GM23338 (cell line): Measurements from ENCODE around the gene DDX27. TPM values are rescaled to one million over a fixed set of nuclear protein-coding genes. Genes with fewer than 3 reads are reported as not detected.

ENCODE experiments used
- ATAC-seq: fragments of 200-7000 bp; cut with Tn5 transposase; 3 replicates; pipeline ENCODE4 v1.9.1; 2020
- DNase-seq: peaks from one replicate; pipeline ENCODE4 v3.0.0-alpha.2; 2015; ENCODE audit warnings: low spot score
- H2AFZ ChIP-seq: fragments of 200-600 bp; sonication (generic); 2 replicates; pipeline ENCODE4 v1.8.0; 2016; ENCODE audit warnings: antibody characterized with exemption, mild to moderate bottlenecking, moderate library complexity
- H3F3A ChIP-seq: fragments of 200-600 bp; sonication (generic); replicated peaks from 2 replicates; pipeline ENCODE4 v1.8.0; 2017; ENCODE audit warnings: antibody characterized with exemption, mixed run types, low read depth
- H3K27ac ChIP-seq: fragments of 200-600 bp; sonication (generic); 2 replicates; pipeline ENCODE4 v1.6.1; 2016; ENCODE audit warnings: low read depth
- H3K27me3 ChIP-seq: fragments of 200-600 bp; sonication (generic); 2 replicates; pipeline ENCODE4 v1.8.0; 2016; ENCODE audit warnings: mild to moderate bottlenecking, mixed run types, moderate library complexity; ENCODE audit not compliant: insufficient read depth
- H3K36me3 ChIP-seq: fragments of 200-600 bp; sonication (generic); 2 replicates; pipeline ENCODE4 v1.8.0; 2016; ENCODE audit warnings: mild to moderate bottlenecking; ENCODE audit not compliant: insufficient read depth
- H3K4me1 ChIP-seq: fragments of 200-600 bp; sonication (generic); 2 replicates; pipeline ENCODE4 v1.8.0; 2016; ENCODE audit warnings: mild to moderate bottlenecking, moderate library complexity; ENCODE audit not compliant: insufficient read depth
- H3K4me2 ChIP-seq: fragments of 200-600 bp; sonication (generic); 2 replicates; pipeline ENCODE4 v1.7.1; 2017; ENCODE audit warnings: mixed run types
- H3K4me3 ChIP-seq: fragments of 200-600 bp; sonication (generic); 2 replicates; pipeline ENCODE4 v1.6.1; 2016; ENCODE audit warnings: mixed run types
- H3K79me2 ChIP-seq: fragments of 200-600 bp; sonication (generic); replicated peaks from 2 replicates; pipeline ENCODE4 v1.8.0; 2017; ENCODE audit warnings: mild to moderate bottlenecking; ENCODE audit not compliant: insufficient read depth
- H3K9me2 ChIP-seq: fragments of 200-600 bp; sonication (generic); 2 replicates; pipeline ENCODE4 v1.8.0; 2017; ENCODE audit not compliant: insufficient read depth
- H4K20me1 ChIP-seq: fragments of 200-600 bp; sonication (generic); replicated peaks from 2 replicates; pipeline ENCODE4 v1.8.0; 2017; ENCODE audit warnings: mild to moderate bottlenecking; ENCODE audit not compliant: insufficient read depth
- H3K27ac Mint-ChIP-seq: 2 replicates; pipeline ENCODE4 v1.8.0; 2020; ENCODE audit warnings: inconsistent platforms, mild to moderate bottlenecking, moderate library complexity, mixed read lengths
- H3K27me3 Mint-ChIP-seq: 3 replicates; pipeline ENCODE4 v1.8.0; 2022; ENCODE audit warnings: low read depth, mild to moderate bottlenecking, moderate library complexity, mixed read lengths, inconsistent platforms; ENCODE audit not compliant: insufficient read depth, poor library complexity
- H3K36me3 Mint-ChIP-seq: 3 replicates; pipeline ENCODE4 v1.8.0; 2021; ENCODE audit warnings: low read depth, mild to moderate bottlenecking, inconsistent platforms, moderate library complexity, mixed read lengths
- H3K4me1 Mint-ChIP-seq: 3 replicates; pipeline ENCODE4 v1.8.0; 2020; ENCODE audit warnings: mild to moderate bottlenecking, inconsistent platforms, mixed read lengths
- H3K4me3 Mint-ChIP-seq: 3 replicates; pipeline ENCODE4 v1.8.0; 2021; ENCODE audit warnings: moderate library complexity, mild to moderate bottlenecking, inconsistent platforms, mixed read lengths
- H3K9me3 Mint-ChIP-seq: 3 replicates; pipeline ENCODE4 v1.8.0; 2020; ENCODE audit warnings: moderate library complexity, mild to moderate bottlenecking, inconsistent platforms, mixed read lengths
- CREB1 ChIP-seq: fragments of 250-450 bp; sonication (Bioruptor Pico); IDR thresholded peaks from 2 replicates; pipeline ENCODE4 v1.5.0; 2020; ENCODE audit warnings: low read depth, mild to moderate bottlenecking, moderate library complexity
- ETS1 ChIP-seq: IDR thresholded peaks from 2 replicates; pipeline ENCODE4 v1.6.1; 2016; ENCODE audit warnings: antibody characterized with exemption
- EZH2 ChIP-seq: fragments of 200-600 bp; sonication (generic); IDR thresholded peaks from one replicate; pipeline ENCODE4 v1.8.0; 2017; ENCODE audit warnings: antibody characterized with exemption, mild to moderate bottlenecking, low read depth; ENCODE audit not compliant: unreplicated experiment
- EZH2phosphoT487 ChIP-seq: fragments of 200-600 bp; sonication (generic); IDR thresholded peaks from one replicate; pipeline ENCODE4 v1.8.1; 2018; ENCODE audit warnings: antibody characterized with exemption; ENCODE audit not compliant: unreplicated experiment
- JUNB ChIP-seq: IDR thresholded peaks from one replicate; pipeline ENCODE4 v1.6.1; 2016; ENCODE audit warnings: antibody characterized with exemption; ENCODE audit not compliant: unreplicated experiment
- NANOG ChIP-seq: IDR thresholded peaks from 2 replicates; pipeline ENCODE4 v1.6.1; 2016; ENCODE audit warnings: antibody characterized with exemption, borderline replicate concordance
- POLR2AphosphoS5 ChIP-seq: IDR thresholded peaks from 2 replicates; pipeline ENCODE4 v1.6.1; 2016; ENCODE audit warnings: antibody characterized with exemption, low read depth
- STAT1 ChIP-seq: IDR thresholded peaks from one replicate; pipeline ENCODE4 v1.6.1; 2016; ENCODE audit warnings: antibody characterized with exemption; ENCODE audit not compliant: unreplicated experiment
- ZNF114 ChIP-seq: fragments of 250-450 bp; sonication (Bioruptor Pico); IDR thresholded peaks from 2 replicates; pipeline ENCODE4 v1.5.0; 2020; ENCODE audit warnings: mild to moderate bottlenecking, moderate library complexity
- ZNF331 ChIP-seq: fragments of 250-450 bp; sonication (Bioruptor Pico); IDR thresholded peaks from 2 replicates; pipeline ENCODE4 v1.5.0; 2020; ENCODE audit warnings: low read depth, mild to moderate bottlenecking, moderate library complexity
- ZNF462 ChIP-seq: fragments of 250-450 bp; sonication (Bioruptor Pico); IDR thresholded peaks from 2 replicates; pipeline ENCODE4 v1.5.0; 2020; ENCODE audit warnings: mild to moderate bottlenecking, moderate library complexity
- polyA plus RNA-seq: library from polyadenylated mRNA; unstranded; fragments of >200 nt; fragmentation: Nextera tagmentation; extraction: Ambion mirVana; gene quantifications from 2 replicates; pipeline ENCODE4 v1.2.1, GENCODE V29; 2016
- total RNA-seq: library from RNA; depleted of rRNA; stranded (reverse); fragments of >200 nt; shearing (Covaris generic); gene quantifications from 2 replicates; pipeline ENCODE4 v1.2.3, GENCODE V29; 2014
- TF ChIP-seq, protein P1 (sequence below), 2 experiments: fragments of 200-600 bp in 1 of 2; sonication (generic) in 1 of 2; conservative IDR thresholded peaks; 2 replicates each; pipeline versions ENCODE4 v1.5.1 to v1.6.1; 2016 to 2017; ENCODE audit warnings: antibody characterized with exemption in 2 of 2, low read depth in 2 of 2, mild to moderate bottlenecking in 2 of 2, moderate library complexity in 1 of 2
- TF ChIP-seq, protein P2 (sequence below): IDR thresholded peaks from one replicate; pipeline ENCODE4 v1.6.1; 2018; ENCODE audit warnings: antibody characterized with exemption; ENCODE audit not compliant: unreplicated experiment

DDX27 gene
- total and polyA plus RNA-seq, 2 experiments from 2014 or later = 53.3 to 81.3 TPM

DNA sequence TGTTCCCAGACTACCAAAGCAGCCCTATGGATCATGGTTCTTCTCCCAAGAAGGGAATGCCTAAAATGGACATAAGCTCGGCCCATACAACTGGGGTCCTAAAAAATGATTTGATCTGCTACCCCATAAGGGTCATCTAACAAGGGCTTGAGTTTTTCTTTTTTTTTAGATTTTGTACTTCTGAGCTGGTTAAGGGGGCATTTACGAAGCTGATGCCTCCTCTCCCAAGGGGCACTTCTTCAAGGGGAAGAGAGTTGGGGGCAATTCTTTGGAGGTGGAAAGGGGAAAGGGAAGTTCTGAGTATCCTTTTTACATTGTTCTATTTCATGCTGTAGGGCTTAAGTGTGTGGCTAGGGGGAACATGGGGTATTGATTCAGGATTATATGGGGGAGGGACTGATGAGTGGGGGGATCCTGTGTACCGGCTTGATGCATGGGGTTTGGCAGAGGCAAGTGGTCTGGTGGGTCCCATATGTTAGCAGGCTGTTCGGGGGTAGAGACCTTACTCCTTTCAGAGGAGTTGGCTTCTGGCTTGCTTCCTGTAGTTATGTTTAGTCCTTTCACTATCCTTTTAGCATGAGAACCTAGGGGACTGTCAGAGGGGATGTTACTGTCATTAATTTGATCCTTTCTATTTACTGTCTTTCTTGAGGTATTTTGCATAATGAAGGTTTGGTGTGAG lies 66.7 kb downstream of the DDX27 start:
- Histone ChIP-seq H3K4me3 (peak overlapping the region; percentile 100), H3K4me1 (peaks cover 44% of the 10 kb centered on the region), H4K20me1 (peaks cover 65% of the 10 kb centered on the region), H3K27ac (peak overlapping the region; percentile 93), H3F3A (peaks cover 98% of the 10 kb centered on the region), H3K79me2 (peaks cover 68% of the 10 kb centered on the region), H3K27me3 (no peaks in the 10 kb centered on the region), H3K36me3 (peaks cover 87% of the 10 kb centered on the region), H3K4me2 (peak overlapping the region; percentile 85), H3K9me2 (no peaks in the 10 kb centered on the region), H2AFZ (no peak overlapping the region)
- peaks cover 51% of the 10 kb centered on the region for H3K9me3 Mint-ChIP-seq
- ATAC-seq (no peak), DNase-seq (no peak)
- H3K4me3 Mint-ChIP-seq = peak overlapping the region; percentile 100
- peak overlapping the region; percentile 83 for H3K27ac Mint-ChIP-seq
- TF ChIP-seq ZNF462 = no peak
- TF ChIP-seq ETS1 = no peak
- no peak for TF ChIP-seq NANOG
- TF ChIP-seq, protein P1, sequence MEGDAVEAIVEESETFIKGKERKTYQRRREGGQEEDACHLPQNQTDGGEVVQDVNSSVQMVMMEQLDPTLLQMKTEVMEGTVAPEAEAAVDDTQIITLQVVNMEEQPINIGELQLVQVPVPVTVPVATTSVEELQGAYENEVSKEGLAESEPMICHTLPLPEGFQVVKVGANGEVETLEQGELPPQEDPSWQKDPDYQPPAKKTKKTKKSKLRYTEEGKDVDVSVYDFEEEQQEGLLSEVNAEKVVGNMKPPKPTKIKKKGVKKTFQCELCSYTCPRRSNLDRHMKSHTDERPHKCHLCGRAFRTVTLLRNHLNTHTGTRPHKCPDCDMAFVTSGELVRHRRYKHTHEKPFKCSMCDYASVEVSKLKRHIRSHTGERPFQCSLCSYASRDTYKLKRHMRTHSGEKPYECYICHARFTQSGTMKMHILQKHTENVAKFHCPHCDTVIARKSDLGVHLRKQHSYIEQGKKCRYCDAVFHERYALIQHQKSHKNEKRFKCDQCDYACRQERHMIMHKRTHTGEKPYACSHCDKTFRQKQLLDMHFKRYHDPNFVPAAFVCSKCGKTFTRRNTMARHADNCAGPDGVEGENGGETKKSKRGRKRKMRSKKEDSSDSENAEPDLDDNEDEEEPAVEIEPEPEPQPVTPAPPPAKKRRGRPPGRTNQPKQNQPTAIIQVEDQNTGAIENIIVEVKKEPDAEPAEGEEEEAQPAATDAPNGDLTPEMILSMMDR (conservative IDR thresholded peaks at IDR 0.05; ENCODE audit: low read depth in 2 of 2) = no peak
- TF ChIP-seq, protein P2, sequence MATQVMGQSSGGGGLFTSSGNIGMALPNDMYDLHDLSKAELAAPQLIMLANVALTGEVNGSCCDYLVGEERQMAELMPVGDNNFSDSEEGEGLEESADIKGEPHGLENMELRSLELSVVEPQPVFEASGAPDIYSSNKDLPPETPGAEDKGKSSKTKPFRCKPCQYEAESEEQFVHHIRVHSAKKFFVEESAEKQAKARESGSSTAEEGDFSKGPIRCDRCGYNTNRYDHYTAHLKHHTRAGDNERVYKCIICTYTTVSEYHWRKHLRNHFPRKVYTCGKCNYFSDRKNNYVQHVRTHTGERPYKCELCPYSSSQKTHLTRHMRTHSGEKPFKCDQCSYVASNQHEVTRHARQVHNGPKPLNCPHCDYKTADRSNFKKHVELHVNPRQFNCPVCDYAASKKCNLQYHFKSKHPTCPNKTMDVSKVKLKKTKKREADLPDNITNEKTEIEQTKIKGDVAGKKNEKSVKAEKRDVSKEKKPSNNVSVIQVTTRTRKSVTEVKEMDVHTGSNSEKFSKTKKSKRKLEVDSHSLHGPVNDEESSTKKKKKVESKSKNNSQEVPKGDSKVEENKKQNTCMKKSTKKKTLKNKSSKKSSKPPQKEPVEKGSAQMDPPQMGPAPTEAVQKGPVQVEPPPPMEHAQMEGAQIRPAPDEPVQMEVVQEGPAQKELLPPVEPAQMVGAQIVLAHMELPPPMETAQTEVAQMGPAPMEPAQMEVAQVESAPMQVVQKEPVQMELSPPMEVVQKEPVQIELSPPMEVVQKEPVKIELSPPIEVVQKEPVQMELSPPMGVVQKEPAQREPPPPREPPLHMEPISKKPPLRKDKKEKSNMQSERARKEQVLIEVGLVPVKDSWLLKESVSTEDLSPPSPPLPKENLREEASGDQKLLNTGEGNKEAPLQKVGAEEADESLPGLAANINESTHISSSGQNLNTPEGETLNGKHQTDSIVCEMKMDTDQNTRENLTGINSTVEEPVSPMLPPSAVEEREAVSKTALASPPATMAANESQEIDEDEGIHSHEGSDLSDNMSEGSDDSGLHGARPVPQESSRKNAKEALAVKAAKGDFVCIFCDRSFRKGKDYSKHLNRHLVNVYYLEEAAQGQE = no peak
- TF ChIP-seq ZNF331 = no peak
- no peak for TF ChIP-seq ZNF114 (CRISPR knock-in tag)
- no peak for TF ChIP-seq EZH2phosphoT487
- TF ChIP-seq STAT1 = no peak
- no peak for TF ChIP-seq POLR2AphosphoS5
- TF ChIP-seq CREB1 (CRISPR knock-in tag) = no peak
- no peak for TF ChIP-seq EZH2
- TF ChIP-seq JUNB = no peak
- peaks cover 100% of the 10 kb centered on the region for H3K36me3 Mint-ChIP-seq
- peaks cover 73% of the 10 kb centered on the region for H3K4me1 Mint-ChIP-seq
- H3K27me3 Mint-ChIP-seq = peaks cover 74% of the 10 kb centered on the region
